HEK293T (cell line): ENCODE data around the gene DLK1.

Experiments
- CTCF ChIA-PET: fragments of 350-600 bp; formaldehyde crosslinking; extraction: SDS; loops from one replicate; lab custom pipeline; 2021; ENCODE audit warnings: antibody characterized with exemption, inconsistent platforms; lab: Yijun Ruan, JAX
- POLR2A ChIA-PET: fragments of 350-600 bp; formaldehyde crosslinking; extraction: SDS; loops from one replicate; lab custom pipeline; 2020; ENCODE audit warnings: antibody characterized with exemption, inconsistent platforms; lab: Yijun Ruan, JAX
- DNase-seq: peaks from one replicate; pipeline ENCODE4 v3.0.0; 2012; ENCODE audit warnings: mixed read lengths; ENCODE audit errors: extremely low spot score
- ARNT ChIP-seq: fragments of 450-650 bp; IDR thresholded peaks from 2 replicates; pipeline ENCODE4 v1.6.1; 2017; ENCODE audit warnings: mild to moderate bottlenecking
- BHLHE40 ChIP-seq: fragments of 450-650 bp; IDR thresholded peaks from 2 replicates; pipeline ENCODE4 v1.6.1; 2016; ENCODE audit warnings: mild to moderate bottlenecking, moderate library complexity, borderline replicate concordance
- CTBP1 ChIP-seq: fragments of 450-650 bp; IDR thresholded peaks from 2 replicates; pipeline ENCODE4 v1.6.1; 2016; ENCODE audit warnings: borderline replicate concordance
- ELF4 ChIP-seq: fragments of 450-650 bp; IDR thresholded peaks from 2 replicates; pipeline ENCODE4 v1.6.1; 2017; ENCODE audit warnings: antibody characterized with exemption
- FOXA1 ChIP-seq: fragments of 450-650 bp; IDR thresholded peaks from 2 replicates; pipeline ENCODE4 v1.6.1; 2016; ENCODE audit warnings: mild to moderate bottlenecking
- FOXK2 ChIP-seq: fragments of 450-650 bp; IDR thresholded peaks from 2 replicates; pipeline ENCODE4 v1.6.1; 2016; ENCODE audit warnings: mild to moderate bottlenecking
- FOXM1 ChIP-seq: fragments of 450-650 bp; IDR thresholded peaks from 2 replicates; pipeline ENCODE4 v1.6.1; 2017; ENCODE audit warnings: mild to moderate bottlenecking, borderline replicate concordance
- HDGF ChIP-seq: fragments of 450-650 bp; IDR thresholded peaks from 2 replicates; pipeline ENCODE4 v1.6.1; 2017; ENCODE audit warnings: antibody characterized with exemption, borderline replicate concordance
- L3MBTL2 ChIP-seq: fragments of 450-650 bp; conservative IDR thresholded peaks from 2 replicates; pipeline ENCODE4 v1.6.1; 2016; ENCODE audit warnings: mild to moderate bottlenecking
- LEF1 ChIP-seq: fragments of 450-650 bp; IDR thresholded peaks from 2 replicates; pipeline ENCODE4 v1.6.1; 2017; ENCODE audit warnings: mild to moderate bottlenecking, borderline replicate concordance
- NFRKB ChIP-seq: fragments of 450-650 bp; IDR thresholded peaks from 2 replicates; pipeline ENCODE4 v1.6.1; 2016; ENCODE audit warnings: mild to moderate bottlenecking, moderate library complexity
- PKNOX1 ChIP-seq: fragments of 450-650 bp; IDR thresholded peaks from 2 replicates; pipeline ENCODE4 v1.6.1; 2016
- SP1 ChIP-seq: fragments of 450-650 bp; IDR thresholded peaks from 2 replicates; pipeline ENCODE4 v1.6.1; 2017
- SUZ12 ChIP-seq: fragments of 450-650 bp; IDR thresholded peaks from 2 replicates; pipeline ENCODE4 v1.6.1; 2016; ENCODE audit warnings: mild to moderate bottlenecking
- TARDBP ChIP-seq: fragments of 450-650 bp; IDR thresholded peaks from 2 replicates; pipeline ENCODE4 v1.6.1; 2016
- ZNF384 ChIP-seq: fragments of 450-650 bp; IDR thresholded peaks from 2 replicates; pipeline ENCODE4 v1.6.1; 2016

DLK1 gene

DNA sequence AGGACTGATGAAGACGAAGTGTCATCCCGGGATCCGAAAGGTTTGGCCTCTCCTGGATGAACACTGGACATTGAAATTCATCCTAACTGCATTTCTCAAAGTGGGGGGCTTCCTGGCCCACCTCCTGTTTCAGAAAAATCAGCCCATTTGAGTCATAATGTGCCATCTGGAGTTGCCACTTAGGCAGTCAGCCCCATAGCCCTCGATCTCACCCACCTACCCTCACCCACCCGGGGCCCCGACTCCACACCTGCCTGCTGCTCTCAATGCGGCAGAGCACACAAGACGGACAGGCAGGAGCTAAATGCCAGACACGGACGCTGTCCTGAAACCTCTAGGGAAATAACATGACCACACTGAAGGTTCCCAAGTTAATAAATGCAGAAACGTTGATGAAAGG is 12.6 kb downstream of the DLK1 start:
- no peak for DNase-seq
- ChIA-PET CTCF (interaction anchor here (0.6 kb wide), 1 partner anchor 9 kb away, joined by 4 read pairs; no protein-coding TSS in a partner anchor), POLR2A (interaction anchor here (0.6 kb wide), 1 partner anchor 1074 kb away, joined by 4 read pairs; no protein-coding TSS in a partner anchor)
- TF ChIP-seq FOXK2 (no peak), SUZ12 (no peak), TARDBP (no peak), CTBP1 (no peak), ZNF384 (no peak), LEF1 (no peak), SP1 (no peak), ELF4 (no peak), L3MBTL2 (no peak), ARNT (no peak), FOXM1 (no peak), FOXA1 (no peak), BHLHE40 (no peak), PKNOX1 (no peak), NFRKB (no peak), HDGF (no peak)

- ChIA-PET POLR2A (no interaction called here), CTCF (no interaction called here)
- no peak for DNase-seq
- no peak for TF ChIP-seq ZNF384
- no peak for TF ChIP-seq PKNOX1
Measured at GRCh38 chr14:100740196-100740825, 13.6 kb downstream of the DLK1 start.

DNA sequence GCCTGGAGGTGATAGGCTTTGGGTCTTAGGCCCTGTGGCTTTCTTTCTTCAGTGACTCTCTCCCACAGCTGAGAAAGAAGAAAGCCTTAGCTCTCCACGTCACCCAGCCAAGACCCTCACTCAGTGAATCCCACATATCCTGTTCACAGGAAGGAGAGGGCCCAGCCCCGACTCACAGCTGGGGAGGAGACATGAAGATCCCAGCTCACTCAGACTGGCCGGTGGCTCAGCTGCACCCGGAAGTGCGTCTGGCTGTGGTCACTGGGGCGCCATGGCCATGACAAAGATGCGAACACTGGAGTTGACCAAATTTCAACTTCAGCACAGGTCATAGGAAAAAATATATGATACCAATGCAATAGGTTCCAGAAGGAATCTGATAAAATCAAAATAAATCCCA is 14.2 kb downstream of the DLK1 start:
- CTCF ChIA-PET = no interaction called here
- DNase-seq = no peak
- POLR2A ChIA-PET = no interaction called here
- no peak for TF ChIP-seq SUZ12
- no peak for TF ChIP-seq HDGF
- no peak for TF ChIP-seq FOXM1
- TF ChIP-seq CTBP1 = no peak
- no peak for TF ChIP-seq ELF4

GRCh38 chr14:100741966-100742365 is 15.3 kb downstream of the DLK1 start:
- DNase-seq = no peak
- TF ChIP-seq BHLHE40 (no peak), ELF4 (no peak), PKNOX1 (no peak), FOXK2 (no peak), ARNT (no peak), NFRKB (no peak), ZNF384 (no peak), FOXM1 (no peak), FOXA1 (no peak), HDGF (no peak), SUZ12 (no peak), LEF1 (no peak)
- CTCF ChIA-PET = no interaction called here
- POLR2A ChIA-PET = no interaction called here

DNA sequence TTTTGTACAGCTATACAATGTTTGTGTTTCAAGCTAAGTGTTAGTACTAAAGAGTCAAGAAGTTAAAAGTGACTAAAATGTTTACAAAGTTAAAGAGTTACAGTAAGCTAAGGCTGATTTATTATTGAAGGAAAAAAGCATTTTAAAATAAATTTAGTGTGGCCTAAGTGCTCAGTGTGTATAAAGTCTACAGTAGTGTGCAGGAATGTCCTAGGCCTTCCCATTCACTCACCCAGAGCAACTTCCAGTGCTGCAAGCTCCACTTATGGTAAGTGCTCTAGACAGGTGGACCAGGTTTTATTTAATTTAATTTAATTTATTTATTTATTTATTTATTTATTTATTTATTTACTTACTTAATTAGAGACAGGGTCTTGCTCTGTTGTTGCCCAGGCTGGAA is 19.6 kb downstream of the DLK1 start:
- ChIA-PET POLR2A (no interaction called here), CTCF (no interaction called here)
- TF ChIP-seq FOXM1 = no peak
- no peak for TF ChIP-seq HDGF
- TF ChIP-seq CTBP1 = no peak
- TF ChIP-seq SP1 = no peak
- TF ChIP-seq NFRKB = no peak
- no peak for TF ChIP-seq LEF1
- TF ChIP-seq L3MBTL2 = no peak
- TF ChIP-seq ARNT = no peak
- TF ChIP-seq PKNOX1 = no peak
- no peak for TF ChIP-seq FOXA1
- TF ChIP-seq FOXK2 = no peak
- no peak for TF ChIP-seq TARDBP
- TF ChIP-seq BHLHE40 = no peak
- TF ChIP-seq ZNF384 = no peak
- TF ChIP-seq ELF4 = no peak
- no peak for TF ChIP-seq SUZ12
- no peak for DNase-seq

DNA sequence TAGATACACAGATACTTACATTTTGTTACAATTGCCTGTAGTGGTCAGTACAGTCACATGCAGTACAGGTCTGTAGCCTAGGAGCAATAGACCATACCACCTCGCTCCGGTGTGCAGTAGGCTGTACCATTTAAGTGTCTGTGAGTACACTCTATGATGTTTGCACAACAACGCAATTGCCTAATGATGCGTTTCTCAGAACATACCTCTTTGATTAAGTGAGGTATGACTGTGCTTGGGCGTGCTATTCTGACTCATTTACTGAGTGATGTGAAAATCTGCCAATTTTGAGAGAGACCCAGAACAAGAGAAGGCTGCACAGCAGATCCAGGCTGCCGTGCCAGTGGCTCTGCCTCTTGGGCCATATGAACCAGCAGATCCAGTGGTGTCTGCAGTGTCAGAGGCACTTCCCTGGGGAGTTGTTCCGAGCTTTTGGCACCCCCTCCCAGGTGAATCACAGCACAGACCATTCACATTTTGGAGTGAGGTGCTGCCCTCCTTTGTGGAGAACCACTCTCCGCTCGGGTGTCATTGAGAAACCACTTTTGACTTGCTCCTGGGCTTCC is 20.4 kb downstream of the DLK1 start:
- POLR2A ChIA-PET = no interaction called here
- DNase-seq = no peak

More for the DNA sequence above, 20.4 kb downstream of the DLK1 start:
- CTCF ChIA-PET = no interaction called here
- TF ChIP-seq TARDBP = no peak
- TF ChIP-seq L3MBTL2 = no peak
- TF ChIP-seq PKNOX1 = no peak
- no peak for TF ChIP-seq BHLHE40
- no peak for TF ChIP-seq LEF1
- TF ChIP-seq ELF4 = no peak
- no peak for TF ChIP-seq NFRKB
- TF ChIP-seq FOXK2 = no peak
- TF ChIP-seq CTBP1 = no peak
- TF ChIP-seq SUZ12 = no peak
